Measurements from ENCODE around the gene TBC1D23. TPM values are rescaled to one million over a fixed set of nuclear protein-coding genes. Genes with fewer than 3 reads are reported as not detected.

The TBC1D23 gene
- total and polyA plus RNA-seq, 2 experiments from 2014 or later = 22.4 to 34.4 TPM

DNA sequence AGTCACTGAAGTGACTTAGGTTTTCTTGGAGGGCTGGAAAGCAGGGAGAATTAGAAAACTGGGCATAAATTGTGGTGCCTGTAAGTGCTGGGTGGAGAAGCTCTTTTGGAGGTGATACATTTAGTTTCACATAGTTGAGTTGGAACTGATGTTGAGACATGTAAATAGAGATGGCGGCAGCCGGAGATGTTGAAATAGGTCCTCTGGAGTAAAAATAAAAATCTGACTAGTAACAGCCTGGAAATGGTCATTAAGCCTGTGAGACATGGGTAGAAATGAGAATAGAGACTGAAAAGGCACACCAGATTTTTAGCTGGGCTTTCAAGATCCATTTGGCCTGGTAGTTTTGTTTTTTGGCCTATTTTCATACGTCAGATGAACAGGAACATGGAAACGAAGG, 70.9 kb downstream of the TBC1D23 start (continued):
- TF ChIP-seq, protein P1, sequence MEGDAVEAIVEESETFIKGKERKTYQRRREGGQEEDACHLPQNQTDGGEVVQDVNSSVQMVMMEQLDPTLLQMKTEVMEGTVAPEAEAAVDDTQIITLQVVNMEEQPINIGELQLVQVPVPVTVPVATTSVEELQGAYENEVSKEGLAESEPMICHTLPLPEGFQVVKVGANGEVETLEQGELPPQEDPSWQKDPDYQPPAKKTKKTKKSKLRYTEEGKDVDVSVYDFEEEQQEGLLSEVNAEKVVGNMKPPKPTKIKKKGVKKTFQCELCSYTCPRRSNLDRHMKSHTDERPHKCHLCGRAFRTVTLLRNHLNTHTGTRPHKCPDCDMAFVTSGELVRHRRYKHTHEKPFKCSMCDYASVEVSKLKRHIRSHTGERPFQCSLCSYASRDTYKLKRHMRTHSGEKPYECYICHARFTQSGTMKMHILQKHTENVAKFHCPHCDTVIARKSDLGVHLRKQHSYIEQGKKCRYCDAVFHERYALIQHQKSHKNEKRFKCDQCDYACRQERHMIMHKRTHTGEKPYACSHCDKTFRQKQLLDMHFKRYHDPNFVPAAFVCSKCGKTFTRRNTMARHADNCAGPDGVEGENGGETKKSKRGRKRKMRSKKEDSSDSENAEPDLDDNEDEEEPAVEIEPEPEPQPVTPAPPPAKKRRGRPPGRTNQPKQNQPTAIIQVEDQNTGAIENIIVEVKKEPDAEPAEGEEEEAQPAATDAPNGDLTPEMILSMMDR (conservative IDR thresholded peaks at IDR 0.05; ENCODE audit: low read depth in 2 of 2) = no peak
- no peak for TF ChIP-seq EZH2phosphoT487 (IDR thresholded peaks at IDR 0.05; ENCODE audit: unreplicated experiment)

DNA sequence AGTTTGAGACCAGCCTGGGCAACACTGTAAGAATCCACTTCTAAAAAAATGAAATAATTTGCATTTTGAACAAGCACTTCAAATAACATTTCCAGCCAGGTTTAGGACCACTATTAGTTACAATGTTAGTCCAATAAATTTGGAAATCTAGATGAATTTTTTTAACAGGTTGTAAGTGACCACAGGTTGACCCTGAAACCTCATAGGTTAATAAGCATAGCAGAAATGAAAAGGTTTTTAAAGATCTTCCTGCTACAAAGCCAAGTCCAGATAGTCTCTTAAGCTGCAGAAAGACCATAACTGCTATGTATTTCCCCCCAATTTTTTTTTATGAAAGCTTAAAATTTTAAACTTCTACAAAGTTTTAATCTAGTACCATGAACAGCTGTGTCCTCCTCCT, 72.3 kb downstream of the TBC1D23 start:
- Histone ChIP-seq H4K20me1 (replicated peaks; ENCODE audit: insufficient read depth) (no peaks in the 10 kb centered on the region), H3K4me1 (ENCODE audit: insufficient read depth) (peaks cover 5% of the 10 kb centered on the region; the same call in 1 of the 2 replicates), H3K27ac (ENCODE audit: low read depth) (no peak overlapping the region), H3K4me2 (no peak overlapping the region), H3K4me3 (no peak overlapping the region), H3K36me3 (ENCODE audit: insufficient read depth) (no peaks in the 10 kb centered on the region), H3F3A (replicated peaks; ENCODE audit: low read depth) (0 out of 2 replicates have a peak, but pooled peaks cover 2% of the 10 kb centered on the region), H3K9me2 (ENCODE audit: insufficient read depth) (no peaks in the 10 kb centered on the region), H3K79me2 (replicated peaks; ENCODE audit: insufficient read depth) (no peaks in the 10 kb centered on the region), H3K27me3 (ENCODE audit: insufficient read depth) (peaks cover 9% of the 10 kb centered on the region), H2AFZ (no peak overlapping the region)
- peaks cover under 1% of the 10 kb centered on the region; the same call in 1 of the 3 replicates for H3K9me3 Mint-ChIP-seq
- no peak overlapping the region for H3K4me3 Mint-ChIP-seq
- ATAC-seq = no peak
- no peak overlapping the region for H3K27ac Mint-ChIP-seq
- DNase-seq (ENCODE audit: low spot score) = no peak
- H3K36me3 Mint-ChIP-seq (ENCODE audit: low read depth) = peaks cover 1% of the 10 kb centered on the region
- TF ChIP-seq JUNB (IDR thresholded peaks at IDR 0.05; ENCODE audit: unreplicated experiment) (no peak), EZH2phosphoT487 (IDR thresholded peaks at IDR 0.05; ENCODE audit: unreplicated experiment) (no peak), POLR2AphosphoS5 (IDR thresholded peaks at IDR 0.05; ENCODE audit: low read depth) (no peak)
- TF ChIP-seq, protein P2, sequence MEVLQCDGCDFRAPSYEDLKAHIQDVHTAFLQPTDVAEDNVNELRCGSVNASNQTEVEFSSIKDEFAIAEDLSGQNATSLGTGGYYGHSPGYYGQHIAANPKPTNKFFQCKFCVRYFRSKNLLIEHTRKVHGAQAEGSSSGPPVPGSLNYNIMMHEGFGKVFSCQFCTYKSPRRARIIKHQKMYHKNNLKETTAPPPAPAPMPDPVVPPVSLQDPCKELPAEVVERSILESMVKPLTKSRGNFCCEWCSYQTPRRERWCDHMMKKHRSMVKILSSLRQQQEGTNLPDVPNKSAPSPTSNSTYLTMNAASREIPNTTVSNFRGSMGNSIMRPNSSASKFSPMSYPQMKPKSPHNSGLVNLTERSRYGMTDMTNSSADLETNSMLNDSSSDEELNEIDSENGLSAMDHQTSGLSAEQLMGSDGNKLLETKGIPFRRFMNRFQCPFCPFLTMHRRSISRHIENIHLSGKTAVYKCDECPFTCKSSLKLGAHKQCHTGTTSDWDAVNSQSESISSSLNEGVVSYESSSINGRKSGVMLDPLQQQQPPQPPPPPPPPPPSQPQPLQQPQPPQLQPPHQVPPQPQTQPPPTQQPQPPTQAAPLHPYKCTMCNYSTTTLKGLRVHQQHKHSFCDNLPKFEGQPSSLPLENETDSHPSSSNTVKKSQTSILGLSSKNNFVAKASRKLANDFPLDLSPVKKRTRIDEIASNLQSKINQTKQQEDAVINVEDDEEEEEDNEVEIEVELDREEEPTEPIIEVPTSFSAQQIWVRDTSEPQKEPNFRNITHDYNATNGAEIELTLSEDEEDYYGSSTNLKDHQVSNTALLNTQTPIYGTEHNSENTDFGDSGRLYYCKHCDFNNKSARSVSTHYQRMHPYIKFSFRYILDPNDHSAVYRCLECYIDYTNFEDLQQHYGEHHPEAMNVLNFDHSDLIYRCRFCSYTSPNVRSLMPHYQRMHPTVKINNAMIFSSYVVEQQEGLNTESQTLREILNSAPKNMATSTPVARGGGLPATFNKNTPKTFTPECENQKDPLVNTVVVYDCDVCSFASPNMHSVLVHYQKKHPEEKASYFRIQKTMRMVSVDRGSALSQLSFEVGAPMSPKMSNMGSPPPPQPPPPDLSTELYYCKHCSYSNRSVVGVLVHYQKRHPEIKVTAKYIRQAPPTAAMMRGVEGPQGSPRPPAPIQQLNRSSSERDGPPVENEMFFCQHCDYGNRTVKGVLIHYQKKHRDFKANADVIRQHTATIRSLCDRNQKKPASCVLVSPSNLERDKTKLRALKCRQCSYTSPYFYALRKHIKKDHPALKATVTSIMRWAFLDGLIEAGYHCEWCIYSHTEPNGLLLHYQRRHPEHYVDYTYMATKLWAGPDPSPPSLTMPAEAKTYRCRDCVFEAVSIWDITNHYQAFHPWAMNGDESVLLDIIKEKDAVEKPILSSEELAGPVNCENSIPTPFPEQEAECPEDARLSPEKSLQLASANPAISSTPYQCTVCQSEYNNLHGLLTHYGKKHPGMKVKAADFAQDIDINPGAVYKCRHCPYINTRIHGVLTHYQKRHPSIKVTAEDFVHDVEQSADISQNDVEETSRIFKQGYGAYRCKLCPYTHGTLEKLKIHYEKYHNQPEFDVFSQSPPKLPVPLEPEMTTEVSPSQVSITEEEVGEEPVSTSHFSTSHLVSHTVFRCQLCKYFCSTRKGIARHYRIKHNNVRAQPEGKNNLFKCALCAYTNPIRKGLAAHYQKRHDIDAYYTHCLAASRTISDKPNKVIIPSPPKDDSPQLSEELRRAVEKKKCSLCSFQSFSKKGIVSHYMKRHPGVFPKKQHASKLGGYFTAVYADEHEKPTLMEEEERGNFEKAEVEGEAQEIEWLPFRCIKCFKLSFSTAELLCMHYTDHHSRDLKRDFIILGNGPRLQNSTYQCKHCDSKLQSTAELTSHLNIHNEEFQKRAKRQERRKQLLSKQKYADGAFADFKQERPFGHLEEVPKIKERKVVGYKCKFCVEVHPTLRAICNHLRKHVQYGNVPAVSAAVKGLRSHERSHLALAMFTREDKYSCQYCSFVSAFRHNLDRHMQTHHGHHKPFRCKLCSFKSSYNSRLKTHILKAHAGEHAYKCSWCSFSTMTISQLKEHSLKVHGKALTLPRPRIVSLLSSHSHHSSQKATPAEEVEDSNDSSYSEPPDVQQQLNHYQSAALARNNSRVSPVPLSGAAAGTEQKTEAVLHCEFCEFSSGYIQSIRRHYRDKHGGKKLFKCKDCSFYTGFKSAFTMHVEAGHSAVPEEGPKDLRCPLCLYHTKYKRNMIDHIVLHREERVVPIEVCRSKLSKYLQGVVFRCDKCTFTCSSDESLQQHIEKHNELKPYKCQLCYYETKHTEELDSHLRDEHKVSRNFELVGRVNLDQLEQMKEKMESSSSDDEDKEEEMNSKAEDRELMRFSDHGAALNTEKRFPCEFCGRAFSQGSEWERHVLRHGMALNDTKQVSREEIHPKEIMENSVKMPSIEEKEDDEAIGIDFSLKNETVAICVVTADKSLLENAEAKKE (CRISPR knock-in tag; IDR thresholded peaks at IDR 0.05) = no peak
- TF ChIP-seq, protein P1 (conservative IDR thresholded peaks at IDR 0.05; ENCODE audit: low read depth in 2 of 2) = no peak
- peaks cover 4% of the 10 kb centered on the region for H3K27me3 Mint-ChIP-seq (ENCODE audit: insufficient read depth, low read depth, poor library complexity)
- H3K4me1 Mint-ChIP-seq = peaks cover 13% of the 10 kb centered on the region

All from GM23338 (cell line).